Measurements from ENCODE around the gene C1orf226. TPM values are rescaled to one million over a fixed set of nuclear protein-coding genes. Genes with fewer than 3 reads are reported as not detected.

The C1orf226 gene
- total RNA-seq, 1 donor from 2014 or later: 0.26 TPM

- TF ChIP-seq CTCF (IDR thresholded peaks at IDR 0.05; ENCODE audit: insufficient read depth, low read length, severe bottlenecking): no peak
- H3K4me3 ChIP-seq (ENCODE audit: low read depth, low read length): no peak overlapping the region
Observed at GRCh38 chr1:162367073-162367472, 14.5 kb upstream of the C1orf226 start.

GRCh38 chr1:162367772-162368171, 13.8 kb upstream of the C1orf226 start:
- DNase-seq (ENCODE audit: low read depth): no peak
- FAIRE-seq: no peak
- H3K27me3 ChIP-seq (ENCODE audit: control insufficient read depth, insufficient read depth, low read length): no peaks in the 10 kb centered on the region
- TF ChIP-seq CTCF (IDR thresholded peaks at IDR 0.05; ENCODE audit: insufficient read depth, low read length, severe bottlenecking): no peak
- H3K4me3 ChIP-seq (ENCODE audit: low read depth, low read length): no peak overlapping the region
- no peaks in the 10 kb centered on the region for H3K36me3 ChIP-seq (ENCODE audit: control insufficient read depth, insufficient read depth, low read length)

More at GRCh38 chr1:162367073-162367472, 14.5 kb upstream of the C1orf226 start:
- DNase-seq (ENCODE audit: low read depth) (no peak), FAIRE-seq (no peak)
- Histone ChIP-seq H3K36me3 (ENCODE audit: control insufficient read depth, insufficient read depth, low read length) (no peaks in the 10 kb centered on the region), H3K27me3 (ENCODE audit: control insufficient read depth, insufficient read depth, low read length) (no peaks in the 10 kb centered on the region)

- H3K27me3 ChIP-seq (ENCODE audit: control insufficient read depth, insufficient read depth, low read length): no peaks in the 10 kb centered on the region
- DNase-seq (ENCODE audit: low read depth) (no peak), FAIRE-seq (no peak)
- H3K4me3 ChIP-seq (ENCODE audit: low read depth, low read length): no peak overlapping the region
- H3K36me3 ChIP-seq (ENCODE audit: control insufficient read depth, insufficient read depth, low read length): no peaks in the 10 kb centered on the region
- no peak for TF ChIP-seq CTCF (IDR thresholded peaks at IDR 0.05; ENCODE audit: insufficient read depth, low read length, severe bottlenecking)
Observed at GRCh38 chr1:162368451-162368850, 13.1 kb upstream of the C1orf226 start.

GRCh38 chr1:162369571-162369970, 12.0 kb upstream of the C1orf226 start:
- no peak for DNase-seq (ENCODE audit: low read depth)
- no peak for FAIRE-seq

GRCh38 chr1:162370161-162370560, 11.4 kb upstream of the C1orf226 start:
- no peaks in the 10 kb centered on the region for H3K27me3 ChIP-seq (ENCODE audit: control insufficient read depth, insufficient read depth, low read length)
- FAIRE-seq: no peak

More at GRCh38 chr1:162369571-162369970, 12.0 kb upstream of the C1orf226 start:
- Histone ChIP-seq H3K36me3 (ENCODE audit: control insufficient read depth, insufficient read depth, low read length) (no peaks in the 10 kb centered on the region), H3K27me3 (ENCODE audit: control insufficient read depth, insufficient read depth, low read length) (no peaks in the 10 kb centered on the region), H3K4me3 (ENCODE audit: low read depth, low read length) (no peak overlapping the region)
- no peak for TF ChIP-seq CTCF (IDR thresholded peaks at IDR 0.05; ENCODE audit: insufficient read depth, low read length, severe bottlenecking)

More at GRCh38 chr1:162370161-162370560, 11.4 kb upstream of the C1orf226 start:
- no peak for DNase-seq (ENCODE audit: low read depth)
- no peak overlapping the region for H3K4me3 ChIP-seq (ENCODE audit: low read depth, low read length)
- no peaks in the 10 kb centered on the region for H3K36me3 ChIP-seq (ENCODE audit: control insufficient read depth, insufficient read depth, low read length)
- no peak for TF ChIP-seq CTCF (IDR thresholded peaks at IDR 0.05; ENCODE audit: insufficient read depth, low read length, severe bottlenecking)
